Measurements from ENCODE around the gene LMBR1L.

The LMBR1L gene

DNA sequence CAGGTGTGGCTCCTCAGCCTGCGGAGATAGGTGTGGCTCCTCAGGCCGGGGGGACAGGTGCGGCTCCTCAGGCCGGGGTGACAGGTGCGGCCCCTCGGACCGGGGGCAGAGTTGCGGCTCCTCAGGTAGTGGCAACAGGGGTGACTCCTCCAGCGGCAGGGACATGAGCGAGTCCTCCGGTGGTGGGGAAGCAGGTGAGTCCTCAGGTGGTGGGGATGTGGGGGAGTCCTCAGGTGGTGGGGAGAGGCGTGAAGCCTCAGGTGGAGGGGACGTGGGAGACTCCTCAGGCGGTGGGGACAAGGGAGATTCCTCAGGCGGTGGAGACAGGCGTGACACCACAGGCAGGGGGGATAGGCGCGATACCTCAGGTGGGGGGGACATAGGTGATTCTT, 59.3 kb downstream of the LMBR1L start:
- no peak for DNase-seq

DNA sequence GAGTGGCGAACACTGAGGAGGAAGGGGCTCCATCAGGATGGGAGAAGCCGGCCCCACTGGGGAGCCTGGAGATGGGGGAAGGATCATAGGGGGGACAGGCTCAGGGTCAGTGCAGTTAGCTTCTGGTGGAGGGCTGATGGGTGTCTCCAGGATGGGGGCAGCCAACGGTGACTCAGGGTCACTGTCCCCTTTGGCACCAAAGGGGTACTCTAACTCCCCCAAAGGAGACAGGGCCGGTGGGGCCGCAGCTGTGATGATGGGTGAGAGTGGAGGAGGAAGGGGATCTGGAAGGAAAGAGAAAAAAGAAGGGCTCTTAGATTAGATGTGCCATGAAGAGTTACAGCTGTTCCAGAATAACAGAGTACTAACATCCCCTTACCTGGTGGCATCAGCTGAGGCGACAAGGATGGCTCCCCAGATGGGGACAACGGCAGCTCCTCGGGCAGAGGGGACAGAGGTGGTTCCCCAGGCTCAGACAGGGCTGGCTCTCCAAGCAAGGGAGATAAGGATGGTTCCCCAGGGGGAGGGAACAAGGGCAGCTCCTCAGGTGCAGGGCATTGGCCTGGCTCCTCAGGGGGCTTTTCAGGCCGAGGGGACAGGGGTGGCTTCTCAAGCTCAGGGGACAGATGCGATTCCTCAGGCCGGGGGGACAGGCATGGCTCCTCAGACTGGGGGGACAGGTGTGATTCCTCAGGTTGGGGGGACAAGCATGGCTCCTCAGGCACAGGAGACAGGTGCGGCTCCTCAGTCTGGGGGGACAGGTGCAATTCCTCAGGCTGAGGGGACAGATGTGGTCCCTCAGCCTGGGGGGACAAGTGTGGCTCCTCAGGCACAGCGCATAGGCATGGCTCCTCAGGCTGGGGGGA, 59.9 kb downstream of the LMBR1L start:
- DNase-seq: no peak

DNA sequence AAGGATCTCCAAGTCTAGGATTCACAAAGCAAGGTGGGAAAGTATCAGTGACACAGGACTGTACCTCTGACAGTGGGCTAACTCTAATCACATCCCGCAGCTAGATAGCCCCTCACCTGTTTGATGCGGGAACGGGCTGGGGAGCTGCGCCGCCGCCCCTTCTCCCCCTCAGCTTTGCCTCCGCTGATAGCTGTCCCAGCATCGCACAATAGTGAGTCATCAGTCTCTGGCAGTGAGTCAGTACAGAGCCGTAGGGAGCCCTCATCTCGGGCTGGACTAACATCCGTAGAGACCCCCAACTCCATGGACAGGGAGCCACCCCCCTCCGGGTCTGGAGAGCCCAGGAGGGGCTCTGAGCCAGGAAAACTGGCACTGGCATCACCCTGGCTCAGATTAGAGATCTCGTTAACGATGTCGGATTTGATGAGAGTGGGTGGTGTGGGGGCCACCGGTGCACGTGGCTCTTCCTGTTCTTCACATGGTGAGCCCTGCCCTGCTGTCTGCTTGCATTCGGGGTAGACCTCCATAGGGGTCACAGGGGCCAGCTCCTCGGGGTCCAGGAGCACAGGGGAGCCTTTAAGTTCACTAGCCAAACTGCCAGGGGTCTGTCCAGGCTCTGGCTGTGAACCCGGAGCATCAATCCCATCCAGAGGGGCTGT, 61.0 kb downstream of the LMBR1L start:
- peak; percentile 54 for DNase-seq

DNA sequence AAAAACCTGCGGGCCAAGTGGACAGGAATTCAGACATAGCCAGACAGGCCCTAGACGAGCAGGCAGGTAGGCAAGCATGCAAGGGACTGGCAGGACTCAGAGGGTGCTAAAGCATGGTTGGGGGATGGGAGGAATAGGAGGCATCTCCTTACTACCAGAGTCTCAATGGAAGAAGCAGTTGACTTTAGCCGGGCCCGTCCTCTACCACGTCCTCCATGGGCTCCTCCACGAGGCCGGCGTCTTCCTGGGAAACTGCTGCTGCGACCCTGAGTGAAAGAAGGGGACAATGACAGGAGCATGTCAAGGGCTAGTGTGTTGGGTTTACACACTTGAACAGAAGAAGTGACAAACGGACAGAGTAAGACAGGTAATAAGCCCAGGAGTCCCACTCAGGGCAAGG, 61.7 kb downstream of the LMBR1L start:
- no peak for DNase-seq
